DMS 273 (cell line): ENCODE measurements around the gene CTNND2.
"Not testable (repeated sequence)": the region's sequence is repeated elsewhere in the genome, so short reads cannot be mapped to it uniquely, and the experiment has no call there.

Source experiments
- DNase-seq: peaks from one replicate; lab custom pipeline; 2025; ENCODE audit not compliant: unreplicated experiment; lab: John Stamatoyannopoulos, UW

CTNND2 gene

DNA sequence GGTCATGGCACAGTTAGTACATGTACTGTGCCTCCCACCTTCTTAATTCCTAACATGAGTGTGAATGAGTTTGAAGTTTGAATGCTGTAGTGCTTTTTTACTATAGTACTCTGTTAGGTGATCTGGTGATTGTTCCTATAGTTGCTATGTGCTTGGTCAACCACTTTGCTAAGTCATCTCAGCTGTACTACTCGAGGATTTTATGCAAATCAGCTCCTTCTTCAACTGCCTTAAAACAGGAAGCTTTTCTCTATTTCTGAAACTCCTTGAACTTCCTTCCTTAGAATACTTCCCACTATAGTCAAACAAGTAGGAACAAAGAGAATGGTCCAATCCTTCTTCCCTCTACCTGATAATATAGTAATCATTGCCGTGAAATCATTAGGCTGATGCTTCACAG is 219.6 kb downstream of the CTNND2 start:
- no peak for DNase-seq

DNA sequence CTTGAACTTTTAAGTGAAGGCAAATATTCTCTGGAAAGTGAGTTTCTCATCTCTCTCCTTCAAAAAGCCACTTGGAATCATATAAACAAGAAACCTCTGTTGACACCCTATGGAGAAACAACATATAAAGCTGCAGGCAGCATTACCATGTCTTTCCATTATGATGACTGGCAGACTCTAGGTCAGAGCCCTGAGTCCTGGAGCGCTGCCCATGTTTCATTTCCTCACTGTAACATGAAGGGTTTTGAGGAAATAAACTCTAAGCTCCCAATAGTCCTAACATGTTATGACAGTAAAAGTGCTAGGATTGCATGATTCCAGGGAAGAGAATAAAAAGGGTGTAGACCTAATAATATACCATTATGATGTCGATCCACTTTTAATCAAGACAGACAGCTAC is 220.6 kb downstream of the CTNND2 start:
- no peak for DNase-seq

DNA sequence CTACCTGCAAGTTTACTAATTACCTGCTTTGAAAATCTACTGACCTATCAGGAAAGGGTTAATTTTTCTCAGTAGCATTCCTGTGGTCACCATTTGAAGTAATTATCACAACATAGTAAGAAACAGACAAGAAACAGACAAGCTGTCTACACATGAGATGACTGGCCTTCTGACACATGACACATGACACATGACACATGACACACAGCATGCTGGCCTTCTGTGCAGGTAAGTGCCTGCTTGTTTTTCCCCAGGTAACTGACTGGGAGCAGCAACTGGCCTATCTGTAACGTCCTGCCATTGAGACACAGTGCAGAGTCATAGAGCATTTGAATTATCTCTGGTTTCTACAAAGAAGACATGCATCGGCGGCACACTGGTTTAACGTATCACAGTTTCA is 222.4 kb downstream of the CTNND2 start:
- no peak for DNase-seq

- DNase-seq: no peak
Measured at GRCh38 chr5:11679676-11680075, 224.6 kb downstream of the CTNND2 start.

DNA sequence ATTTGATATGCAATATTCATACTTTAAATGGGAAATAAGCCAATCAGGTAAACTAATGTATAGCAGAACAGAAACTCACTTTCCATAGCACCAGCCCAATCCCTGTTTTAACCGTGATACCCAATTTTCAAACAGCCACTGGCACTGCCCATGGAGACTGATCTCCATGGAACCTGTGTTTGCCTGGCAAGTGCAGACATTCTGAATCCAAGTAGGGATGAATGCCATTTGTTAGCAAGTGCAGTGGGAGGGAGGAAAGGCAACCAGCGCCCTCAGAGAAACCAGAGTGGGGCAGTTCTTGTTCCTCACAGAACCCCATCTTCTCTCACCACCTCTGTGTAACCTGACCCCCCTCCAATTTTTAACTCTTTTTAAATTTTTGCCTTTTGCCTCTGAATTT is 229.1 kb downstream of the CTNND2 start:
- no peak for DNase-seq

GRCh38 chr5:11672385-11673085 is 231.7 kb downstream of the CTNND2 start:
- no peak for DNase-seq

DNA sequence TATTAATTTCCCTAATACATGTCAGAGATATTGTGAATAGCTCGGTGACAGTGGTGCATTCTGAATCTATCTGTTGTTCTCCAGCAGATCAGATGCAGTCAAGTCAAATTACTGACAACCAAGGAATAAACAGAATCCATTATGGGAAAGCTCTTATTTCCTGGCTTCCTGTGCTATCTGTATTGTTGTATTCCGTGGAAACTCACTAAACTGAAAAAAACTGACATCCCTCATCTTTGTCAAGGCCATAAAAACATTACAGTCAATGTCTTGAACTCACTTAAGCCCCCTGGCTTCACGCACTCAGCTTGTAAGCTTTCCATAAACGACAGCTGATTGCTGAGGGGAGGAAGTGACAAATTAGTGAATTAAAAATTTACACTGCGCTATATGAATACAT is 245.9 kb downstream of the CTNND2 start:
- no peak for DNase-seq

GRCh38 chr5:11656916-11657315 is 247.3 kb downstream of the CTNND2 start:
- no peak for DNase-seq

DNA sequence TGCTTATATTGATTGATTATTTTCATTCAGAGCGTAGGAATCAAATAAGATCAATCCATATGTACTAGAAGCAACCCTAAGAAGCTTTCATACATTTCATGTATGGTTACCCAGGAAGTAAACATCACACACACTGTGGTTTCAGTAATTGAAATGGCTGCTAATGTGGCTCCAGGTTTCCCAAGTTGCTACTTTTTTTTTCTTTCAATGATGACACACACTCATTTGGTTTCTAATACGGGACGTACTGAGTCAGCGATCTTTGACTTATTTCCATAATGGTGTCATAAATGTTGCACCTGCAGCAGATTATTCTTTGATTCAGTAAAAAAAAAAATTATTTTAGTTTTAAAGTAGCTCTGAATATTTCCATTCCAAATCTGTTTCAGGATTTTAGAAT is 248.6 kb downstream of the CTNND2 start:
- no peak for DNase-seq

GRCh38 chr5:11650936-11651335 is 253.3 kb downstream of the CTNND2 start:
- DNase-seq: no peak

GRCh38 chr5:11646141-11646540 is 258.1 kb downstream of the CTNND2 start:
- no peak for DNase-seq

- no peak for DNase-seq
Measured at GRCh38 chr5:11642438-11642837, 261.8 kb downstream of the CTNND2 start.

DNA sequence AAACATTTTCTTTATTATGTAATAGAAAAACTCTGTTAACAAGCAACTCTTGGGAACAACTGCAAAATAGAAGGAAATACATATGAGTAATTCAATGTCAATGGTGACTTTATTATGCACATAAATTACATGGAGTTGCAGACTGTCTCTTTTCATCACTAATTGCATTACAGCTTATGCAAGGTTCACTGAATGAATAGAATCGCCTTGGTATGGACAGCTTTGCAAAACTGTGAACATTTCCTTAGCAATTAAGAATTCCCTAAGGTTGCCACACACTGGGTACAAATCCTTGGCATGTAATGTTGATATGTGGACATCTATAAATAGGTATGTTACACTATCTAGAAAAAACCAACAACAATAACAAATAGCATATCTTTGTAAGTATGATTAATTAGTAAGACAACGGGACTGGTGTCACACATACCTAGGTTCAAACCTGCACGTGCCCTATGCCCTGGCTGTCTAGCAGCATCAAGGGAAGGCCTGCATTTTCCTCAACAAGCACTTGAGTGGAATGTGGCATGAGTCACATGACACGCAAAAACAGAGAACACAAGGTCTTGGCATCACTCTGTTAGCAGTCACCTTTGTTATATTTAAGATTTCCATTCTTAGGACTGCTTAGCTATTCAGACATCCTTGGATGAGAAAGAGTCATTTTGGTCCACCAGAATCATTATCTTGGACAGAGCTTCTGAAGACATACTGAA is 263.9 kb downstream of the CTNND2 start:
- DNase-seq: no peak

DNA sequence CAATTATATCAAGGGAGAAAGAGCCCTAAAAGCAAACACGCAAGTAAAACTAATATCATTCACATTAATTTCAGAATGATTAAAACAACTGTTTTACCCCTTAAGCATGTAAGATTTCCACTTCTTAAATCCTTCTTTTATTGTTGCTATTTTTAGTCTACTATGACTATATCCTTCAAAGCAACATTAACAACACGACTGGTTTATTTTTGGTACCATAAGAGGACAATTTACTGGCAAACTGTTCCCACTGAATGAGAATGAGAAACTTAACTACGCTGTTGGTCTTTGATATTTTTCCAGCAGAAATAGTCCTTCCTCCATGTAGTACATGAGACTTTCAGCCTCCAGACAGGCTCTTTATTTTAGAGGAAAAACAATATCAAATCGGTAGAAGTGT is 281.5 kb downstream of the CTNND2 start:
- no peak for DNase-seq

GRCh38 chr5:11620172-11620571 is 284.1 kb downstream of the CTNND2 start:
- no peak for DNase-seq

DNA sequence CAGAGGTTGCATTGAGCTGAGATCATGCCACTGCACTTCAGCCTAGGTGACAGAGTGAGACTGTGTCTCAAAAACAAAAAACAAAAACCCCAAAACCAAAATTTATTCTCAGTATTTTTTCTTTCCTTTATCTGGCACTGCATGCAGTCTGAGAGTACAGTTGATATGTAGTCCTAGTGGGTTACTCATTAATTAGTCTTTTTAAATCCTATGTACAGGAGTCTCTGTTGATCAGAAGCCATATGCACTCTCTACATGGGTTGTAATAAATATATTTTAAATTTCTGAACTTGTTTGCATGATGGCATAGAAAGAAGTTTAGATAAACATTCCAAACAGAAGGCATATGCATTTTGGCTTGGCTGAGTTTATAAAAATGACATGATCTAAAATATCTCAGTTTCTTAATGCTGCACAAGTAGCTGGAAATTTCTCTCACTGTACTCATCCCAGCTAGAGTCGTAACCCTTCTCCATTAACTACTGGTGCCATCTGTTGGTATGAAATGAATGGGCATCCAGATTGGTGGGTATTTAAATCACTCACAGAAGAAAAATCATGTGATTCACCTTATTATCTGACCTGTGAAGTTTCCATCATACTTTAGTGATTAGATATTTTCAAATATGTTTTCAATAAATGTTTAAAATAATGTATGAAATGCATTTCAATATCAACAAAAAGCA is 284.8 kb downstream of the CTNND2 start:
- DNase-seq: peak; percentile 56

- no peak for DNase-seq
Measured at GRCh38 chr5:11617080-11617479, 287.2 kb downstream of the CTNND2 start.

DNA sequence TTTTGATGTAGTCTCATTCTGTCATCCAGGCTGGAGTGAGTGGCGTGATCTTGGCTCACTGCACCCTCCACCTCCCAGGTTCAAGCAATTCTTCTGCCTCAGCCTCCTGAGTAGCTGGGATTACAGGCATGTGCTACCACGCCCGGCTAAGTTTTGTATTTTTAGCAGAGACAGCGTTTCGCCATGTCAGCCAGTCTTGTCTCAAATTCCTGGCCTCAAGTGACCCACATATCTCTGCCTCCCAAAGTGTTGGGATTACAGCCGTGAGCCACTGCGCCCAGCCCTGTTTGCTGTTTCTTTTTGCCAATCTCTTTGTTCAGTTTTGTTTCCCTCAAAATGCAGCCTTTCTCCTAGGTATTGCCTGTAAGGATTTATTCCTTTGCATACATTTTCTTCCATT is 287.6 kb downstream of the CTNND2 start:
- DNase-seq: not testable (repeated sequence)

- DNase-seq: no peak
Measured at GRCh38 chr5:11611011-11611410, 293.2 kb downstream of the CTNND2 start.

DNA sequence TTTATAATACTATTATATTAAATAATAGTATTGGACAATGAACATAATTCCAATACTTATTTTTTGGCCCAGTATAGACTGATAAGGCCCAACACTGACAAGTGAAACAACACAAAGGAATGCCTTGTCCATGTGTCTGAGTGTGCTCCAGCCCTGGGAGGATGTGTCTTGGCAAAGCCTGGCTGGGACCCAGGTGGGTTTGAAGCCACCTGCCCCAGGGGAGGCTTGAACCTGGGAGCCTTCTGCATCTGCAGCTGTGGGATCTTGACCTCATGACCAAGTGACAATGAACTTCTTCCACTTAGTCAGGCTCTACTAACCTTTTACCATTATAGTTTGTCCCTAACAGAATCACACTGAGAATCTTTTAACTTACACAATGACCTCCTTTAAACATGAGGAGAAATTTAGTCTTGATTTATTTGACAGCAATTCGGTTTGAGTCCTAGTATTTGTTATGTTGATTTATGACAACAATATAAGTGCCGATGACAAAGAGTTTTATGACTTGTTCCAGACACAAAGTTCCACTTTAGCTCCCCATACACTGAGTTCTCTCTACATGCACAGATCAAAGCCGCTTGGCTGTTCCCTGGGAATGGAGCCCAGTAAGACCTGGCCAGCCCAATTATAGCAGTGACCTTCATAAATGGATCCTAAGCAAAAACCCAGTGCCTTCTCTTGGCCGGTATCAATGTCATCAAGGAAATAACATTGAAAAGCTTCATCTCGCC is 294.5 kb downstream of the CTNND2 start:
- no peak for DNase-seq

DNA sequence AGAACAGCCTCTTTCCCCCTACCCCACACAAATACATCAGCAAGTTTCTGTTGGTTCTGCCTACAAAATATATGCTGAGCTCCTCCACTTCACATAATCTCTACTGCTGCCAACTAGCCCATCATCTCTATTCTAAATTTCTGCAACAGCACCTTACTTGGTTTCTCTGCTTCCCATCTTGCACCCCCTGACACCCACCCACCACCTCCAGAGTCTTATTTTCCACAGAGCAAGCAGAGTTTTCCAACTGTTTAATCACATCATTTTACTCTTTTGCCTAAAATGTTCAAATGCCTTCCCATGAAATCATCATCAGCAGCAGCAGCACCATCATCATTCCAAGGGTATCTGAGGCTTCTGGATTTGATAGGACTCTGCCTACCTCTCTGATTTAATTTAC is 295.7 kb downstream of the CTNND2 start:
- DNase-seq: no peak
